Thyroid gland (tissue), 4 donors: ENCODE results near the gene DHRS3.

Source experiments
- POLR2A ChIP-seq, 2 donors: fragments of 450-650 bp; IDR thresholded peaks; one replicate each; pipeline ENCODE4 v1.6.1; 2017; ENCODE audit warnings: antibody characterized with exemption in 2 of 2, mild to moderate bottlenecking in 2 of 2, moderate library complexity in 1 of 2
- TF ChIP-seq, protein P1 (sequence below), 6 experiments: fragments of 200-600 bp in 3 of 6; fragments of 450-650 bp in 3 of 6; sonication (generic) in 3 of 6; IDR thresholded peaks; one replicate each; pipeline ENCODE4 v1.5.1; 2016 to 2019; ENCODE audit warnings: antibody characterized with exemption in 6 of 6, mild to moderate bottlenecking in 2 of 6, inconsistent platforms in 1 of 6, moderate library complexity in 1 of 6

DNA sequence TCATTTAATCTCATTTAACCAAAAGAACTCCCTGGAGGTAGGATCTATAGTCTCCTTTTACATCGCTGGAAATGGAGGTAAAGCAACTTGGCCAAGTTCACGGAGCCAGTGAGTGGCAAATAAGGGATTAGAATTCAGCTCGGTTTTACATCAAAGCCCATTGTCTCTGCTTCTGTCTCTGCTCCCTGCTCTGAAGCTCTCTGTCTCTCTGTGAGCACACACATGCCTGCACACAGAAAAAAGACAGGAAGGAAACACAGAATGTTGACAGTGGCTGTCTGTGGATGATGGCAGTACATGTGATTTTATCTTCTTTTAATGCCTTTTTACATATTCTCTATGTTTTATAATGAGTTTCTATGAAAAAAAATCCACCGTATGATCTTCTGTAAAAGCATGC is 8.9 kb upstream of the DHRS3 start:
- TF ChIP-seq, protein P1, sequence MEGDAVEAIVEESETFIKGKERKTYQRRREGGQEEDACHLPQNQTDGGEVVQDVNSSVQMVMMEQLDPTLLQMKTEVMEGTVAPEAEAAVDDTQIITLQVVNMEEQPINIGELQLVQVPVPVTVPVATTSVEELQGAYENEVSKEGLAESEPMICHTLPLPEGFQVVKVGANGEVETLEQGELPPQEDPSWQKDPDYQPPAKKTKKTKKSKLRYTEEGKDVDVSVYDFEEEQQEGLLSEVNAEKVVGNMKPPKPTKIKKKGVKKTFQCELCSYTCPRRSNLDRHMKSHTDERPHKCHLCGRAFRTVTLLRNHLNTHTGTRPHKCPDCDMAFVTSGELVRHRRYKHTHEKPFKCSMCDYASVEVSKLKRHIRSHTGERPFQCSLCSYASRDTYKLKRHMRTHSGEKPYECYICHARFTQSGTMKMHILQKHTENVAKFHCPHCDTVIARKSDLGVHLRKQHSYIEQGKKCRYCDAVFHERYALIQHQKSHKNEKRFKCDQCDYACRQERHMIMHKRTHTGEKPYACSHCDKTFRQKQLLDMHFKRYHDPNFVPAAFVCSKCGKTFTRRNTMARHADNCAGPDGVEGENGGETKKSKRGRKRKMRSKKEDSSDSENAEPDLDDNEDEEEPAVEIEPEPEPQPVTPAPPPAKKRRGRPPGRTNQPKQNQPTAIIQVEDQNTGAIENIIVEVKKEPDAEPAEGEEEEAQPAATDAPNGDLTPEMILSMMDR (IDR thresholded peaks at IDR 0.05), result no peak
- TF ChIP-seq POLR2A (IDR thresholded peaks at IDR 0.05), result no peak
